Activated T-helper 1 cell treated with anti-CD3 and anti-CD28 coated beads, Interleukin-2, amount 50 U/mL, for 16 hours (primary cell): ENCODE results near the gene RPIA.
A peak's percentile ranks its signal among the peaks of the same experiment; 100 is the strongest.
"Not testable (repeated sequence)": the region's sequence is repeated elsewhere in the genome, so short reads cannot be mapped to it uniquely, and the experiment has no call there.

ENCODE experiments used
- DNase-seq, 2 donors: peaks; one replicate each; pipeline ENCODE4 v3.0.0-alpha.2; 2020; ENCODE audit warnings: low read depth in 1 of 2, low spot score in 1 of 2

Gene RPIA

GRCh38 chr2:88733155-88733902 lies 41.9 kb downstream of the RPIA start:
- DNase-seq = no peak

- no peak for DNase-seq
Measured at GRCh38 chr2:88735133-88735532, 43.7 kb downstream of the RPIA start.

GRCh38 chr2:88735853-88736252 lies 44.4 kb downstream of the RPIA start:
- no peak for DNase-seq

GRCh38 chr2:88736437-88736836 lies 45.0 kb downstream of the RPIA start:
- no peak for DNase-seq

GRCh38 chr2:88737385-88737784 lies 45.9 kb downstream of the RPIA start:
- DNase-seq = no peak

GRCh38 chr2:88738271-88738670 lies 46.8 kb downstream of the RPIA start:
- DNase-seq = no peak

GRCh38 chr2:88739985-88740600 lies 48.6 kb downstream of the RPIA start:
- DNase-seq = peak; percentile 46 to 49

- no peak for DNase-seq
Measured at GRCh38 chr2:88746929-88747490, 55.5 kb downstream of the RPIA start.

GRCh38 chr2:88747990-88748389 lies 56.5 kb downstream of the RPIA start:
- DNase-seq = no peak

- DNase-seq = no peak
Measured at GRCh38 chr2:88751768-88752167, 60.3 kb downstream of the RPIA start.

- no peak for DNase-seq
Measured at GRCh38 chr2:88753833-88754584, 62.5 kb downstream of the RPIA start.

- DNase-seq = no peak
Measured at GRCh38 chr2:88754585-88755320, 63.3 kb downstream of the RPIA start.

GRCh38 chr2:88755836-88756235 lies 64.4 kb downstream of the RPIA start:
- no peak for DNase-seq

GRCh38 chr2:88757025-88757424 lies 65.6 kb downstream of the RPIA start:
- no peak for DNase-seq

GRCh38 chr2:88758702-88759101 lies 67.2 kb downstream of the RPIA start:
- not testable (repeated sequence) for DNase-seq

GRCh38 chr2:88760819-88761598 lies 69.5 kb downstream of the RPIA start:
- DNase-seq = no peak

GRCh38 chr2:88764141-88764849 lies 72.8 kb downstream of the RPIA start:
- no peak for DNase-seq

- no peak for DNase-seq
Measured at GRCh38 chr2:88764850-88765153, 73.3 kb downstream of the RPIA start.

- DNase-seq = peak in 1 of 2 donors; percentile 8
Measured at GRCh38 chr2:88765154-88765888, 73.8 kb downstream of the RPIA start.
